Fibroblast of lung (primary cell): ENCODE measurements around the gene AMER2.

Source experiments
- EZH2 ChIP-seq: IDR thresholded peaks from 2 replicates; pipeline ENCODE4 v1.5.1; 2012; ENCODE audit warnings: low read length, control low read depth, mild to moderate bottlenecking; ENCODE audit errors: missing control alignments
- TF ChIP-seq, protein P1 (sequence below), 2 donors: IDR thresholded peaks in 1 of 2; conservative IDR thresholded peaks in 1 of 2; 1 replicate in 1 of 2; 2 replicates in 1 of 2; pipeline ENCODE4 v1.5.1; 2011 to 2012; ENCODE audit warnings: low read length in 2 of 2, control low read depth in 1 of 2, inconsistent platforms in 1 of 2, low read depth in 1 of 2, mild to moderate bottlenecking in 1 of 2

DNA sequence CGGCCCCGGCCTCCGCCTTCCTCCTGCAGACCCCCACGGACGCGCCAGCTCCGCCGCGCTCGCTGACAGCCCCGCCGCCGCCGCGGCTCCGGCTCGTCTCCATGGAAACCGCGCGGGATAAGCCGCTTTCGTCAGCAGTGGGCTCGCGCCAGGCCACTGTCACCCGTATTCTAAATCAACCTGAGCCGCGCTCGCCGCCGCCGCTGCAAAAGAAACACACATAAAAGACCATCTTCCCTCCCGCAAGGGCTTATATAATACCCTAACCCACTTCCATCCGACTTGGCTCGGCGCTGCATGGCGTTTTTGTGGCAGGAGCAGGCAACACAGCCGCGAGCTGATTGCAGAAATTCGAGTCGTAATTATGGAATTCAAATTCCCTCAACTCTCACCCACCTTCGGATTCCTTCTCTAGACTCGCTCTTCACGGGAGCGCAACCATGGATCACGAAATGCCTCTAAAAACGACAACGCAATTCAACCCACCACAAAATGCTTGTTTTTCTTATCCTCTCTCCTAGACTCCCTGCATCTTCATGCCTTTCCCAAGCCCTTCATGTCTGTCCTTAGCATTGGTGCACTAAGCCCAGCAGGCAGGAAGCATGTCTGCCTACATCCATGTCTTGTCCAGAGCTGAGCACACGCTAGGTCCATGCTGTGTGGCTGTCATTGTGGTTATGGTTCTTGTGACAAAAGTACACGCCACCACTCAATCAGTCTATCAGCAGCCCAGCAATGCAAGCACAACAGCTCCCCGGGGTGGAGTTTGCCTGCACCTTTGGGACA, at the start of gene AMER2:
- TF ChIP-seq, protein P1, sequence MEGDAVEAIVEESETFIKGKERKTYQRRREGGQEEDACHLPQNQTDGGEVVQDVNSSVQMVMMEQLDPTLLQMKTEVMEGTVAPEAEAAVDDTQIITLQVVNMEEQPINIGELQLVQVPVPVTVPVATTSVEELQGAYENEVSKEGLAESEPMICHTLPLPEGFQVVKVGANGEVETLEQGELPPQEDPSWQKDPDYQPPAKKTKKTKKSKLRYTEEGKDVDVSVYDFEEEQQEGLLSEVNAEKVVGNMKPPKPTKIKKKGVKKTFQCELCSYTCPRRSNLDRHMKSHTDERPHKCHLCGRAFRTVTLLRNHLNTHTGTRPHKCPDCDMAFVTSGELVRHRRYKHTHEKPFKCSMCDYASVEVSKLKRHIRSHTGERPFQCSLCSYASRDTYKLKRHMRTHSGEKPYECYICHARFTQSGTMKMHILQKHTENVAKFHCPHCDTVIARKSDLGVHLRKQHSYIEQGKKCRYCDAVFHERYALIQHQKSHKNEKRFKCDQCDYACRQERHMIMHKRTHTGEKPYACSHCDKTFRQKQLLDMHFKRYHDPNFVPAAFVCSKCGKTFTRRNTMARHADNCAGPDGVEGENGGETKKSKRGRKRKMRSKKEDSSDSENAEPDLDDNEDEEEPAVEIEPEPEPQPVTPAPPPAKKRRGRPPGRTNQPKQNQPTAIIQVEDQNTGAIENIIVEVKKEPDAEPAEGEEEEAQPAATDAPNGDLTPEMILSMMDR (conservative IDR thresholded peaks at IDR 0.05 in 1 of 2, IDR thresholded peaks at IDR 0.05 in 1 of 2; ENCODE audit: low read depth in 1 of 2, low read length in 2 of 2) = no peak
- peak; percentile 81 for TF ChIP-seq EZH2
